Astrocyte (in vitro differentiated cells and primary cell): ENCODE measurements around the gene PTPRM. TPM values are rescaled to one million over a fixed set of nuclear protein-coding genes. Genes with fewer than 3 reads are reported as not detected.

Source experiments
- DNase-seq: peaks from one replicate; pipeline ENCODE4 v3.0.0-alpha.2; 2010; ENCODE audit warnings: low read depth
- FAIRE-seq: peaks from 2 replicates; lab custom pipeline; 2011; peaks lifted over from hg19 to GRCh38; lab: Jason Lieb, UNC
- H2AFZ ChIP-seq: 2 replicates; pipeline ENCODE4 v1.6.0; 2012; ENCODE audit warnings: low read depth, low read length, inconsistent platforms
- H3K27ac ChIP-seq: 2 replicates; pipeline ENCODE4 v1.5.1; 2011; ENCODE audit warnings: low read depth, low read length, inconsistent platforms
- H3K27me3 ChIP-seq: 2 replicates; pipeline ENCODE4 v1.6.0; 2011; ENCODE audit warnings: low read length, inconsistent platforms; ENCODE audit not compliant: insufficient read depth
- H3K36me3 ChIP-seq: 2 replicates; pipeline ENCODE4 v1.5.1; 2011; ENCODE audit warnings: low read length, inconsistent platforms; ENCODE audit not compliant: insufficient read depth
- H3K4me1 ChIP-seq: 2 replicates; pipeline ENCODE4 v1.5.1; 2011; ENCODE audit warnings: low read length, inconsistent platforms; ENCODE audit not compliant: insufficient read depth
- H3K4me2 ChIP-seq: 2 replicates; pipeline ENCODE4 v1.6.0; 2012; ENCODE audit warnings: low read length, inconsistent platforms
- H3K4me3 ChIP-seq: 2 replicates; pipeline ENCODE4 v1.5.1; 2011; ENCODE audit warnings: low read depth, mild to moderate bottlenecking, low read length, inconsistent platforms; ENCODE audit not compliant: insufficient read depth
- H3K79me2 ChIP-seq: 2 replicates; pipeline ENCODE4 v1.6.0; 2012; ENCODE audit warnings: mild to moderate bottlenecking, low read length, inconsistent platforms; ENCODE audit not compliant: insufficient read depth
- H3K9ac ChIP-seq: 2 replicates; pipeline ENCODE4 v1.6.0; 2012; ENCODE audit warnings: mild to moderate bottlenecking, low read length, inconsistent platforms
- H3K9me3 ChIP-seq: 2 replicates; pipeline ENCODE4 v1.5.1; 2012; ENCODE audit warnings: low read depth, mild to moderate bottlenecking, low read length, inconsistent platforms; ENCODE audit not compliant: insufficient read depth
- H4K20me1 ChIP-seq: 2 replicates; pipeline ENCODE4 v1.6.0; 2012; ENCODE audit warnings: low read length, inconsistent platforms; ENCODE audit not compliant: insufficient read depth
- H3K27ac Mint-ChIP-seq: one replicate; pipeline ENCODE4 v1.8.0; 2021; ENCODE audit warnings: mild to moderate bottlenecking, mixed read lengths; ENCODE audit not compliant: unreplicated experiment
- H3K27me3 Mint-ChIP-seq: one replicate; pipeline ENCODE4 v1.8.0; 2021; ENCODE audit warnings: low read depth, mixed read lengths; ENCODE audit not compliant: unreplicated experiment
- H3K36me3 Mint-ChIP-seq: one replicate; pipeline ENCODE4 v1.8.0; 2021; ENCODE audit warnings: low read depth, mixed read lengths; ENCODE audit not compliant: unreplicated experiment
- H3K4me1 Mint-ChIP-seq: one replicate; pipeline ENCODE4 v1.8.0; 2021; ENCODE audit warnings: low read depth, mixed read lengths; ENCODE audit not compliant: unreplicated experiment
- H3K4me3 Mint-ChIP-seq: one replicate; pipeline ENCODE4 v1.8.0; 2021; ENCODE audit warnings: mild to moderate bottlenecking, moderate library complexity, mixed read lengths; ENCODE audit not compliant: unreplicated experiment
- H3K9me3 Mint-ChIP-seq: one replicate; pipeline ENCODE4 v1.8.0; 2021; ENCODE audit warnings: mild to moderate bottlenecking, mixed read lengths; ENCODE audit not compliant: unreplicated experiment
- CTCF ChIP-seq: IDR thresholded peaks from 2 replicates; pipeline ENCODE4 v1.5.1; 2011; ENCODE audit warnings: low read depth, mild to moderate bottlenecking, inconsistent platforms, low read length, moderate library complexity; ENCODE audit not compliant: insufficient read depth
- EZH2 ChIP-seq: IDR thresholded peaks from 2 replicates; pipeline ENCODE4 v1.6.1; 2012; ENCODE audit warnings: mild to moderate bottlenecking, low read length, inconsistent platforms; ENCODE audit not compliant: insufficient read depth
- total RNA-seq: library from RNA; stranded (reverse); gene quantifications from 2 replicates; pipeline ENCODE4 v1.2.1, GENCODE V29; 2021

Gene PTPRM
- total RNA-seq, 1 donor from 2014 or later = 59.6 TPM

GRCh38 chr18:8287196-8287885, 720.2 kb downstream of the PTPRM start:
- Mint-ChIP-seq H3K36me3 (peaks cover 6% of the 10 kb centered on the region), H3K9me3 (peaks cover 4% of the 10 kb centered on the region), H3K27me3 (no peaks in the 10 kb centered on the region), H3K4me1 (no peaks in the 10 kb centered on the region), H3K4me3 (no peak overlapping the region), H3K27ac (no peak overlapping the region)
- DNase-seq = no peak
- Histone ChIP-seq H2AFZ (no peak overlapping the region), H3K4me2 (no peak overlapping the region), H3K4me1 (no peaks in the 10 kb centered on the region), H3K4me3 (no peak overlapping the region), H4K20me1 (no peaks in the 10 kb centered on the region), H3K79me2 (no peaks in the 10 kb centered on the region), H3K27ac (no peak overlapping the region), H3K9me3 (no peaks in the 10 kb centered on the region), H3K36me3 (no peaks in the 10 kb centered on the region), H3K27me3 (no peaks in the 10 kb centered on the region), H3K9ac (no peak overlapping the region)
- no peak for TF ChIP-seq EZH2
- no peak for TF ChIP-seq CTCF
- no peak for FAIRE-seq

GRCh38 chr18:8288472-8289195, 721.5 kb downstream of the PTPRM start:
- TF ChIP-seq CTCF (no peak), EZH2 (no peak)
- H3K4me3 ChIP-seq = no peak overlapping the region

GRCh38 chr18:8290435-8290834, 723.3 kb downstream of the PTPRM start:
- Mint-ChIP-seq H3K4me3 (no peak overlapping the region), H3K4me1 (no peaks in the 10 kb centered on the region), H3K27me3 (no peaks in the 10 kb centered on the region), H3K27ac (no peak overlapping the region), H3K9me3 (peaks cover 4% of the 10 kb centered on the region), H3K36me3 (peaks cover 11% of the 10 kb centered on the region)
- Histone ChIP-seq H4K20me1 (no peaks in the 10 kb centered on the region), H3K4me1 (no peaks in the 10 kb centered on the region), H3K27ac (no peak overlapping the region), H3K36me3 (no peaks in the 10 kb centered on the region), H3K27me3 (no peaks in the 10 kb centered on the region), H2AFZ (no peak overlapping the region), H3K4me3 (no peak overlapping the region), H3K4me2 (no peak overlapping the region), H3K79me2 (no peaks in the 10 kb centered on the region), H3K9me3 (no peaks in the 10 kb centered on the region), H3K9ac (no peak overlapping the region)
- no peak for TF ChIP-seq CTCF
- no peak for TF ChIP-seq EZH2
- FAIRE-seq (no peak), DNase-seq (no peak)

More at GRCh38 chr18:8288472-8289195, 721.5 kb downstream of the PTPRM start:
- no peaks in the 10 kb centered on the region for H4K20me1 ChIP-seq
- Mint-ChIP-seq H3K4me1 (no peaks in the 10 kb centered on the region), H3K9me3 (peaks cover 4% of the 10 kb centered on the region), H3K27ac (no peak overlapping the region), H3K36me3 (peaks cover 6% of the 10 kb centered on the region), H3K4me3 (no peak overlapping the region), H3K27me3 (no peaks in the 10 kb centered on the region)
- H2AFZ ChIP-seq = no peak overlapping the region
- no peaks in the 10 kb centered on the region for H3K27me3 ChIP-seq
- no peaks in the 10 kb centered on the region for H3K79me2 ChIP-seq
- no peaks in the 10 kb centered on the region for H3K4me1 ChIP-seq
- FAIRE-seq = no peak
- no peak for DNase-seq
- no peak overlapping the region for H3K4me2 ChIP-seq
- no peak overlapping the region for H3K9ac ChIP-seq
- no peaks in the 10 kb centered on the region for H3K9me3 ChIP-seq
- no peaks in the 10 kb centered on the region for H3K36me3 ChIP-seq
- no peak overlapping the region for H3K27ac ChIP-seq
